KMS-11 (cell line): ENCODE data around the gene FRG2.
A peak's percentile ranks its signal among the peaks of the same experiment; 100 is the strongest.
"Not testable (repeated sequence)": the region's sequence is repeated elsewhere in the genome, so short reads cannot be mapped to it uniquely, and the experiment has no call there.

Experiments
- H2AFZ ChIP-seq: fragments of 200-600 bp; sonication (generic); 2 replicates; pipeline ENCODE4 v1.6.1; 2016; ENCODE audit warnings: antibody characterized with exemption, mixed run types, low read depth
- H3K27ac ChIP-seq: fragments of 200-600 bp; sonication (generic); 2 replicates; pipeline ENCODE4 v1.6.1; 2016; ENCODE audit warnings: mild to moderate bottlenecking, mixed run types
- H3K27me3 ChIP-seq: fragments of 200-600 bp; sonication (generic); 2 replicates; pipeline ENCODE4 v1.6.1; 2017; ENCODE audit warnings: mild to moderate bottlenecking, low read depth, mixed run types, moderate library complexity; ENCODE audit not compliant: insufficient read depth
- H3K36me3 ChIP-seq: fragments of 200-600 bp; sonication (generic); 2 replicates; pipeline ENCODE4 v1.6.1; 2017; ENCODE audit warnings: mild to moderate bottlenecking, mixed run types; ENCODE audit not compliant: insufficient read depth
- H3K4me1 ChIP-seq: fragments of 200-600 bp; sonication (generic); 2 replicates; pipeline ENCODE4 v1.6.1; 2016; ENCODE audit warnings: mild to moderate bottlenecking, low read depth, mixed run types; ENCODE audit not compliant: poor library complexity, severe bottlenecking
- H3K4me2 ChIP-seq: fragments of 200-600 bp; sonication (generic); 2 replicates; pipeline ENCODE4 v1.7.0; 2016; ENCODE audit warnings: mild to moderate bottlenecking, mixed run types
- H3K4me3 ChIP-seq: fragments of 200-600 bp; sonication (generic); IDR thresholded peaks from 2 replicates; pipeline ENCODE4 v1.6.1; 2017; ENCODE audit warnings: low read depth, low read length, mixed read lengths; ENCODE audit not compliant: insufficient read depth
- H3K79me2 ChIP-seq: fragments of 200-600 bp; sonication (generic); 2 replicates; pipeline ENCODE4 v1.6.1; 2016; ENCODE audit warnings: low read depth, mixed run types; ENCODE audit not compliant: insufficient read depth
- H3K9ac ChIP-seq: fragments of 200-600 bp; sonication (generic); 2 replicates; pipeline ENCODE4 v1.6.1; 2016; ENCODE audit warnings: mild to moderate bottlenecking, mixed run types
- H4K20me1 ChIP-seq: fragments of 200-600 bp; sonication (generic); 2 replicates; pipeline ENCODE4 v1.6.1; 2016; ENCODE audit warnings: mild to moderate bottlenecking, mixed run types; ENCODE audit not compliant: insufficient read depth
- TF ChIP-seq, protein P1 (sequence below): fragments of 200-600 bp; sonication (generic); conservative IDR thresholded peaks from 2 replicates; pipeline ENCODE4 v1.6.1; 2017; ENCODE audit warnings: low read depth, mild to moderate bottlenecking, antibody characterized with exemption, low read length, moderate library complexity, mixed read lengths

Gene FRG2

GRCh38 chr4:189981970-189982369 is 45.1 kb downstream of the FRG2 start:
- Histone ChIP-seq H4K20me1 (no peaks in the 10 kb centered on the region), H3K4me1 (no peaks in the 10 kb centered on the region), H2AFZ (no peak overlapping the region), H3K4me3 (no peak overlapping the region), H3K27ac (no peak overlapping the region), H3K27me3 (no peaks in the 10 kb centered on the region), H3K9ac (no peak overlapping the region), H3K4me2 (no peak overlapping the region), H3K36me3 (no peaks in the 10 kb centered on the region), H3K79me2 (no peaks in the 10 kb centered on the region)
- TF ChIP-seq, protein P1, sequence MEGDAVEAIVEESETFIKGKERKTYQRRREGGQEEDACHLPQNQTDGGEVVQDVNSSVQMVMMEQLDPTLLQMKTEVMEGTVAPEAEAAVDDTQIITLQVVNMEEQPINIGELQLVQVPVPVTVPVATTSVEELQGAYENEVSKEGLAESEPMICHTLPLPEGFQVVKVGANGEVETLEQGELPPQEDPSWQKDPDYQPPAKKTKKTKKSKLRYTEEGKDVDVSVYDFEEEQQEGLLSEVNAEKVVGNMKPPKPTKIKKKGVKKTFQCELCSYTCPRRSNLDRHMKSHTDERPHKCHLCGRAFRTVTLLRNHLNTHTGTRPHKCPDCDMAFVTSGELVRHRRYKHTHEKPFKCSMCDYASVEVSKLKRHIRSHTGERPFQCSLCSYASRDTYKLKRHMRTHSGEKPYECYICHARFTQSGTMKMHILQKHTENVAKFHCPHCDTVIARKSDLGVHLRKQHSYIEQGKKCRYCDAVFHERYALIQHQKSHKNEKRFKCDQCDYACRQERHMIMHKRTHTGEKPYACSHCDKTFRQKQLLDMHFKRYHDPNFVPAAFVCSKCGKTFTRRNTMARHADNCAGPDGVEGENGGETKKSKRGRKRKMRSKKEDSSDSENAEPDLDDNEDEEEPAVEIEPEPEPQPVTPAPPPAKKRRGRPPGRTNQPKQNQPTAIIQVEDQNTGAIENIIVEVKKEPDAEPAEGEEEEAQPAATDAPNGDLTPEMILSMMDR = no peak

GRCh38 chr4:189980292-189980691 is 46.8 kb downstream of the FRG2 start:
- H3K36me3 ChIP-seq, H3K9ac ChIP-seq, H3K27me3 ChIP-seq, H4K20me1 ChIP-seq, H3K79me2 ChIP-seq, H3K4me1 ChIP-seq, H2AFZ ChIP-seq, H3K27ac ChIP-seq, H3K4me3 ChIP-seq, H3K4me2 ChIP-seq: not testable (repeated sequence)
- TF ChIP-seq, protein P1 = 0 out of 2 replicates have a peak, but pooled peaks have one; percentile 5

DNA sequence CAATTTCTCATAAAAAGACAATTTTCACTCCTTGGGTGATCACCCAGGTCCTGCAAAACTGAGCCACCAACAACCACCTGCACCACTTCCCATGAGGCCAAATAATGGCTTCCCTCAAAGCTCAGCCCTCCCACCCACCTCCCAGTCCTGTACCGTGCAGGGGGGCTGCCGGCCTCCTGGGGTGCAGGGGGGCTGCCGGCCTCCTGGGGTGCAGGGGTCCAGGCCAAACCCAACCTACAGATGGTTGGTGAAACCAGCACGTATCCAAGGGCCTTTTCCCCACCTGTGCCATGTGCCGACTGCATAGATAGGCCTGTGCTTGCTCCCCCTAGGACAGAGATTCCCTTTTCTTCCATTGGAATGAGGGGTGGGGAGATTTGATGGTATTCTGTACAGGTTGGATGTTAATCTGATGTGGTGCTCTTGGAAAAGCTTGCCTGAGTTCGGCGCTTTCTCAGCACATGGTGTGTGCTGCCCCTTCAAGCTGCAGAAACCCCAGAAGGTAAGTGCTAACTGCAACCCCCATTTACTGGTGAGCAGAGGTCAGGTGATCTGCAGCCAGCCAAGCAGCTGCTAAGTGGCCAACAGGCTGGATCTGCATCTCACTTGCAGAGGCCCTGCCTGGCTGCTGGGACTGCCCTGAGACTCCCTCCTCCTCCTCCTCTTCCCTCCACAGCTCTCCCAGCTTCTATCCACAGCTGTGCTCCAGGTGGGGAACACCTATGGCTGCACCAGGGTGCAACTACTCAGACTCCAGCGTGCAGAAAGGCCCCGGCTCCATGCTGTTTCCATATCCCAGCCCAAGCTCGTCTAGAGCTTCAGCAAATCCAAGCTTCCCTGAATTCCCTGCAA is 47.6 kb downstream of the FRG2 start:
- Histone ChIP-seq H2AFZ (no peak overlapping the region), H3K36me3 (no peaks in the 10 kb centered on the region), H3K4me1 (no peaks in the 10 kb centered on the region), H3K4me3 (no peak overlapping the region), H3K27ac (no peak overlapping the region), H3K79me2 (no peaks in the 10 kb centered on the region), H4K20me1 (no peaks in the 10 kb centered on the region), H3K4me2 (no peak overlapping the region), H3K27me3 (no peaks in the 10 kb centered on the region), H3K9ac (no peak overlapping the region)
- TF ChIP-seq, protein P1 = no peak
